Measurements from ENCODE around the gene KRTAP9-4.

- TF ChIP-seq CTCF (IDR thresholded peaks at IDR 0.05): no peak
- no peak for TF ChIP-seq POLR2A (IDR thresholded peaks at IDR 0.05)
These were observed 1.8 kb downstream of the KRTAP9-4 start for GRCh38 chr17:41251261-41251660.

Measured in sigmoid colon (tissue), 3 donors.